Sigmoid colon (tissue), 7 donors: ENCODE results near the gene RNF126. TPM values are rescaled to one million over a fixed set of nuclear protein-coding genes. Genes with fewer than 3 reads are reported as not detected.

Experiments used
- DNase-seq: peaks from one replicate; pipeline ENCODE4 v3.0.0-alpha.2; 2019
- H3K27ac ChIP-seq, 4 donors: fragments of 200-600 bp; sonication (generic); one replicate each; pipeline ENCODE4 v1.5.1; 2016 to 2019; ENCODE audit warnings: mild to moderate bottlenecking in 1 of 4
- H3K27me3 ChIP-seq, 3 donors: fragments of 200-600 bp; sonication (generic); one replicate each; pipeline ENCODE4 v1.5.1; 2019; ENCODE audit warnings: mild to moderate bottlenecking in 1 of 3
- H3K36me3 ChIP-seq, 4 donors: fragments of 200-600 bp; sonication (generic); one replicate each; pipeline ENCODE4 v1.5.1; 2016 to 2019
- H3K4me1 ChIP-seq, 4 donors: fragments of 200-600 bp; sonication (generic); one replicate each; pipeline ENCODE4 v1.5.1; 2017 to 2019
- H3K4me3 ChIP-seq, 4 donors: fragments of 200-600 bp; sonication (generic); one replicate each; pipeline ENCODE4 v1.5.1; 2017 to 2019; ENCODE audit warnings: mild to moderate bottlenecking in 2 of 4, moderate library complexity in 1 of 4
- H3K9me3 ChIP-seq, 4 donors: fragments of 200-600 bp in 3 of 4; sonication (generic) in 3 of 4; one replicate each; pipeline versions ENCODE4 v1.5.1 to v1.6.1; 2013 to 2019
- CTCF ChIP-seq, 4 experiments: fragments of 450-650 bp in 3 of 4; fragments of 200-600 bp in 1 of 4; IDR thresholded peaks; one replicate each; pipeline ENCODE4 v1.5.1; 2016 to 2019; ENCODE audit warnings: antibody characterized with exemption in 4 of 4, mild to moderate bottlenecking in 3 of 4, moderate library complexity in 2 of 4
- EP300 ChIP-seq, 4 donors: sonication (generic); formaldehyde crosslinking; IDR thresholded peaks; one replicate each; pipeline ENCODE4 v1.6.1; 2017; ENCODE audit warnings: antibody characterized with exemption in 4 of 4
- POLR2A ChIP-seq, 2 donors: fragments of 450-650 bp; IDR thresholded peaks; one replicate each; pipeline ENCODE4 v1.6.1; 2016; ENCODE audit warnings: antibody characterized with exemption in 2 of 2, mild to moderate bottlenecking in 2 of 2, moderate library complexity in 2 of 2
- POLR2AphosphoS5 ChIP-seq, 4 donors: sonication (generic); formaldehyde crosslinking; IDR thresholded peaks; one replicate each; pipeline ENCODE4 v1.6.1; 2017; ENCODE audit warnings: antibody characterized with exemption in 4 of 4
- WGBS, 2 donors: extraction: QIAGEN DNeasy Blood & Tissue Kit; methylation state at CpG; one replicate each; pipeline ENCODE4 v1.1.7; 2013; 5-methylcytosine and 5-hydroxymethylcytosine counted together
- intact Hi-C: fragments of 100-400 bp; cut with DNase I; formaldehyde crosslinking; loops from one replicate; pipeline ENCODE4 v1.15.1; 2023
- polyA plus RNA-seq, 3 donors: library from polyadenylated mRNA; stranded (reverse); fragments of 200-250 nt; gene quantifications; one replicate each; pipeline ENCODE4 v1.2.3, GENCODE V29; 2013
- total RNA-seq, 4 donors: library from RNA; depleted of rRNA; stranded (reverse); fragments of >200 nt; gene quantifications; one replicate each; pipeline ENCODE4 v1.1.0, GENCODE V29; 2016
- donor health status: healthy with polysubstance abuse.
- donor health status: Bipolar disorder and iron deficiency.
- donor health status: healthy.

RNF126 gene
- total and polyA plus RNA-seq, 7 donors, result 33.5 to 58.8 (median 55.3) TPM

- Histone ChIP-seq H3K4me3 (no peak overlapping the region), H3K4me1 (peaks cover 0 to 6% (median 2%) of the 10 kb centered on the region in 4 donors), H3K36me3 (peaks cover 39 to 57% (median 47%) of the 10 kb centered on the region in 4 donors), H3K27me3 (peaks cover 8 to 28% (median 15%) of the 10 kb centered on the region in 3 donors), H3K9me3 (no peaks in the 10 kb centered on the region), H3K27ac (no peak overlapping the region)
- DNase-seq, result no peak
- WGBS, 2 donors, result 81 to 92% methylated on average over 29 of the region's 29 CpGs
- TF ChIP-seq CTCF (IDR thresholded peaks at IDR 0.05) (no peak), POLR2AphosphoS5 (IDR thresholded peaks at IDR 0.05) (no peak), POLR2A (IDR thresholded peaks at IDR 0.05) (no peak), EP300 (IDR thresholded peaks at IDR 0.05) (no peak)
- intact Hi-C loops, result no loop called here
These were observed 45.3 kb downstream of the RNF126 start for GRCh38 chr19:617551-618246.

GRCh38 chr19:616747-617526 lies 46.1 kb downstream of the RNF126 start:
- Histone ChIP-seq H3K27me3 (peaks cover 8 to 28% (median 15%) of the 10 kb centered on the region in 3 donors), H3K4me1 (peaks cover 0 to 6% (median 2%) of the 10 kb centered on the region in 4 donors), H3K4me3 (no peak overlapping the region), H3K9me3 (no peaks in the 10 kb centered on the region), H3K27ac (no peak overlapping the region), H3K36me3 (peaks cover 32 to 50% (median 43%) of the 10 kb centered on the region in 4 donors)
- no peak for DNase-seq
- intact Hi-C loops, result no loop called here
- no peak for TF ChIP-seq EP300 (IDR thresholded peaks at IDR 0.05)
- no peak for TF ChIP-seq POLR2A (IDR thresholded peaks at IDR 0.05)
- TF ChIP-seq POLR2AphosphoS5 (IDR thresholded peaks at IDR 0.05), result no peak
- no peak for TF ChIP-seq CTCF (IDR thresholded peaks at IDR 0.05)
- WGBS, 2 donors, result 61 to 87% methylated on average over 58 of the region's 58 CpGs

- peaks cover 28 to 42% (median 38%) of the 10 kb centered on the region in 4 donors for H3K36me3 ChIP-seq
- WGBS, 2 donors, result 12 to 20% methylated on average over 94 to 97 of the region's 97 CpGs
- no peak overlapping the region for H3K4me3 ChIP-seq
- H3K27ac ChIP-seq, result no peak overlapping the region
- H3K9me3 ChIP-seq, result no peaks in the 10 kb centered on the region
- TF ChIP-seq POLR2AphosphoS5 (IDR thresholded peaks at IDR 0.05) (no peak), EP300 (IDR thresholded peaks at IDR 0.05) (no peak), POLR2A (IDR thresholded peaks at IDR 0.05) (no peak), CTCF (IDR thresholded peaks at IDR 0.05) (no peak)
- no peak for DNase-seq
- H3K27me3 ChIP-seq, result peaks cover 8 to 28% (median 15%) of the 10 kb centered on the region in 3 donors
- intact Hi-C loops, result no loop called here
- H3K4me1 ChIP-seq, result peaks cover 0 to 6% (median 2%) of the 10 kb centered on the region in 4 donors
These were observed 46.8 kb downstream of the RNF126 start for GRCh38 chr19:616062-616700.

- WGBS, 2 donors, result 10 to 24% methylated on average over 33 of the region's 33 CpGs
- intact Hi-C loops, result no loop called here
- H3K9me3 ChIP-seq, result no peaks in the 10 kb centered on the region
- peaks cover 0 to 6% (median 4%) of the 10 kb centered on the region in 4 donors for H3K4me1 ChIP-seq
- no peak overlapping the region for H3K4me3 ChIP-seq
- DNase-seq, result no peak
- peaks cover 8 to 28% (median 15%) of the 10 kb centered on the region in 3 donors for H3K27me3 ChIP-seq
- TF ChIP-seq POLR2A (IDR thresholded peaks at IDR 0.05) (no peak), POLR2AphosphoS5 (IDR thresholded peaks at IDR 0.05) (no peak), CTCF (IDR thresholded peaks at IDR 0.05) (no peak), EP300 (IDR thresholded peaks at IDR 0.05) (no peak)
- no peak overlapping the region for H3K27ac ChIP-seq
- H3K36me3 ChIP-seq, result peaks cover 28 to 38% (median 35%) of the 10 kb centered on the region in 4 donors
These were observed 47.4 kb downstream of the RNF126 start for GRCh38 chr19:615619-616018.
